GM19035 (cell line): ENCODE results near the gene IGF2R.

Experiments used
- ATAC-seq: cut with Tn5 transposase; IDR thresholded peaks from one replicate; pipeline ENCODE4 v1.9.1; 2021; ENCODE audit not compliant: unreplicated experiment

IGF2R gene

GRCh38 chr6:159974932-159975331, 6.0 kb downstream of the IGF2R start:
- ATAC-seq, result no peak

DNA sequence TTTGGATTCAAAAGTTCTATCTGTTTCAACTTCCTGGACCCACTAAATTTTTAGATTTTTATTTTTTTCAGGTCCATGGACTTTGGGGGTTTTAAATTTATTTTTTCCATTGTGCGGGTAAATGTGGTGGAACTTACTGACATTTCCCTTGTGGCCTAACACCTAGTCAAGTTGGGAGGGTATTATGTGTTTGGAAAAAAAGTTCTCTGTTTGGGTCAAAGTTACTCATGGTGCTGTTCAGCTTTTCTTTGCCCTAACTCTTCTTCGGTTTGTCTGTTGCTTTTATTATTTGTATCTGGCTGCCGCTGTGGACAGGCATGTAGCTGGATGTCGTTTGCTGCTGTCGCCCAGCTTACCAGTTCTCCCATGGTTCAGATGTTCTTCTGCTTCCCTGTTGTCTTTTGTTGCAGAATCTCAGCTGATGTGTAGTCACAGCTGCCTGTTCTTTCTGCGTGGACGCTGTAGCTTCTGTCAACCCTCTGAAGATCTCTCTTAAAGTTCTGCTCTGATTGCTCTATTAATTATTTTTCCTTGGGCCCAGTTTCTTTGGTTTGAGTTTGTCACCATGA, 7.9 kb downstream of the IGF2R start:
- ATAC-seq, result no peak

- no peak for ATAC-seq
Measured at GRCh38 chr6:159977255-159977903, 8.5 kb downstream of the IGF2R start.

DNA sequence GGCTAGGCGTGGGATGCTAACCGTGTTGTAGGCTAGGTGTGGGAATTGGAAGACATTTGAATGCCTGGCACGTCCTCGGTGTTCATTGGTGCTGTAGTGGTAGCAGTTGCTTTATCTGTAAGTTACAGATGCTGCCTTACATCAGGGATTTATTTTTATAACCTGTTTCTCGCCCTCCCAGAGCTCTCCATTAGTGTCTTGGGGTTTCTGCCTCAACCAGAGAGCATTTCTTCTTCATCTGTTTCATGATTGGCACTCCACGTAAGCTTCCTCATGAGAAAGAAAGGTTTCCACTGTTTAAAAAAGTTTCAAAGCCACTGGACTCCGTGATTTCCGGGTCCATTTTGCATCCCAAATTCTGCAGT, 9.0 kb downstream of the IGF2R start:
- ATAC-seq, result no peak

- ATAC-seq, result peak; percentile 28
Measured at GRCh38 chr6:159978291-159979135, 9.6 kb downstream of the IGF2R start.

- peak; percentile 59 for ATAC-seq
Measured at GRCh38 chr6:159979136-159979874, 10.4 kb downstream of the IGF2R start.

DNA sequence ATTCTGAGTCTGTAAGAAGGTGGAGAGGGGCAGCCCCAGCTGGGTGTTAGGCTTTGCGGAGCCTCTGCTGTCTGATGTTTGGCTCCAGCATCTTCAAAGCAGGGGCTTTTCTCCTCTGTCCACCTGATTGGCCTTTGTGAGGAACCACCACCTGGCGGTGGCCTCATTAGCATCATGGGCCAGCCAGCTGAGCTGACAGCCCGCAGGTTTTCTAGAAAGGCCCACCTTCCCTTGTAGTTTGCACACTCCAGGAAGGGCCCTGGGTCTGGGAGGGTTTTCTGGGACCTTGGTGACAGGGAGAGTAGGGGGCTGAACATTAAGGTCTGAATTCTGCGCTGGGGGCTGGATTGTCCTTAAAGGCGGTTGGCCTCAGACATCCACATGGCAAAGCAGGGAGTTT, 11.6 kb downstream of the IGF2R start:
- ATAC-seq, result no peak

DNA sequence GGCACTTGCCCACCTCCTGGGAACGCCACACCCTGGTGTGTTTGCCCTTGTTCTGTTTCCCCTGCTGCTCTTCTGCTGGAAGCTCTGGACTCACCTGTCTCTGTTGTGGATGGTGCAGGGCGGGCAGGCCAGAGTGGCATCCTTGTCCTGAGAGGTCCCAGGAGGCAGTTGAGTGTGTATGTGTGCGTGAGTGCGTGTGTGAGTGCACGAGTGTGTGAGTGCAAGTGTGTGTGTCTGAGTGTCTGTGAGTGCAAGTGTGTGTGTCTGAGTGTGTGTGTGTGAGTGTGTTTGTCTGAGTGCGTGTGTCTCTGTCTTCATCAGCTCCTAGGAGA, 12.2 kb downstream of the IGF2R start:
- ATAC-seq, result no peak

DNA sequence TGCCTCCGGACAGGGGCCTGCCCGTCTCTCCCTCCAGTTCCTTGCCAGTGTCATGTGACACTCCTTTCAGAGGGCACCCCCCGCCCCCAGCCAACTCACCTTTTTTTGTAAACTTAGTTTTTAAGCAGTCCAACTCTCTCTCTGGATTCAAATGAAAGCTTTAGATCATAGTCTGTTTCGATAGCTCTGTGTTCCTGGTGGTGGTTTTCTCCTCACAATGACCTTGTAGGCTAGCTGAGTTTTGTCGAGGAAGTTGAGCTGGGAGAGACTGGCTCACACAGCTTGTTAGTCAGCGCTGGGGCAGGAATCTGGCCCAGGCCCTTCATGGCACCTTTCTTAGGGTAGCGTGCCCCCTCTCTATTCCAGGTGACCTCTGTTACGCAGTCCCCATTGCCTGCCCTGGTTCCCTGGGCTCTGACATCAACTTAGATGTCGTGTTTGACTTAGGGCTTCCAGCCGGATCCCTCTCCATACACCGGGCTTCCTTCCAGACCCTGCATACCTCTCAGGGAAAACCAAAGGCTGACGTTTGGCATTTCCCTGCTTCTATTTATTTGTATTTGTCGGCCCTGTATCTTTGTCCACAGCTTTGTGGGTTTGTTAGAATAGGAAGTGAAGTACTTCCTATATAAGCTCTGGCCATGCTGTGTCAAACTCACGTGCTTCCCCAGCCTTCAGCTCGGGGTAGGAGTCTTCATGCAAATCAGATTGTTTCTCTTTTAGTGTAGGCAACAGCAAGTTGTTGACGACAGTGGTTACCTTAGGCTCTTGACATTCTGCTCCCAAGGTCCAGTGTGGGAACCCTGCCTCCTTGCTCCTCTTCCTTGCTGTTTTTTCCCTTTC, 12.7 kb downstream of the IGF2R start:
- ATAC-seq, result peak; percentile 82

GRCh38 chr6:159982731-159983506, 14.0 kb downstream of the IGF2R start:
- no peak for ATAC-seq

DNA sequence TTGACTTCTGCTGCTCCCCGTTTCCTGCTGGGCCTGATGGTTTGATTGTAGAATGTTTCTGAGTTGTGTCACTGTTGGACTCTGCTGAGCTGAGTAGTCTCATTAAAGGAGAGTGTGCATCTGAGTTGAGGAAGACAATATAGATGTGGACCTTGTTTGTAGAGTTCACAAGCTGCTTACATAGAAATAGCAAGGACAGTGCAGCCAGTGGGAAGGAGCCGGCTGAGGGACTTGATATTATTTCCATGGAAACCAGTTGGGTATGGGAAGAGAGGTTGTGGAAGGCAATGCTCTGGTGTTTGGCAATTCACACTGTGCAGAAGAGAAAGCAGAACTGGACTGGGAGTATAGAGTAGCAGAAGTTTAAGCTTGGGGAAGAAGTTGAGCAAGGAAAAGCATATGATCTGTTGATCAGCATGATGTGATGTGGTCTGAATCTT, 14.8 kb downstream of the IGF2R start:
- ATAC-seq, result no peak

DNA sequence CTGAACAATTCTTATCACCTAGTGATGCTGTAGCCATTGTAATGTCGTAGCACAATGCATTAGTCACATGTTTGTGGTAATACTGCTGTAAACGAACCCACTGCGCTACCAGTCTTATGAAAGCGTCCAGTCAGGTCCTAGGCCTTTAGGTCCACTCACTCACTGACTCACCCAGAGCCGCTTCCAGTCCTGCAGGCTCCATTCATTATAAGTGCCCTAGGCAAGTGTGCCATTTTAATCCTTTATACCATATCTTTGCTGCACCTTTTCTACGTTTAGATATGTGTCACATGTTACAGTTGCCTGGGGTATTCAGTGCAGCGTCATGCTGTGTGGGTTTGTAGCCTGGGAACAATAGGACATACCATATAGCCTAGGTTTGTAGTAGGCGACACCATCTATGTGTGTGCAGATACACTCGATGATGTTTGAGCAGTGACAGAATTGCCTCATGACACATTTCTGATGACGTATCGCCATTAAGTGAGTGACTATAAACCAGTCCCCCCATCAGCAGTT, 15.4 kb downstream of the IGF2R start:
- ATAC-seq, result no peak

DNA sequence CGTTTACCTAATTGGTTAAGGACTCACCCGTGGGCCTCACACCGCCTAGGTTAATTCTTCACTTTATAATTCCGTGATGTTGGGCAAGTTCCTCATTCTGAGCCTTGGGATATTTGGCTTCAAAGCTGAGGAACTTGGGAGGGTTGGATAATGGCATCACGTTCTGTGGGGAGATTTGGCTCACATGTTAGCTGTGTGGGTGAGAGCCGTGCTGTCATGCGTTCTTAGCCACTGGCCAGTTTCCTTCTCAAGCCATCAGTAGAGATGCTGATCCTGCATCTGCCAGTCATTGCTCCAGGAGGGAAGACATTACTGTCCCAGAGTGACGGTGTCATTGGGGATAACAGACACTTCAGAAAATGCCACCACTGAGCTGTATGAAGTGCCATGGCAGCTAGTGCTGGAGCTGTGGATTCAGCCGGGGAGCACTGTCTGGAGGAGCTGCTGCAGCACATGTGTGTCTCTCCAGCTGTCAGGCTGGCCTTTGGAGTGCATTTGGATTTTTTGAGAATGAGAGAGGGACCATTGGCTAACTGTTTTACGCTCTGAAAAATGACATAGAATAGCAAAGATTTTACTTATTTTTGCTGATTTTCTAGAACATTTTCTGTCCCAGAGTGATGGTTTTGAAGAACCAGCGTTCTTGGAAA, 16.5 kb downstream of the IGF2R start:
- no peak for ATAC-seq

- ATAC-seq, result no peak
Measured at GRCh38 chr6:159988983-159989454, 20.1 kb downstream of the IGF2R start.

GRCh38 chr6:159989492-159990480, 20.9 kb downstream of the IGF2R start:
- no peak for ATAC-seq

- no peak for ATAC-seq
Measured at GRCh38 chr6:159992366-159992765, 23.5 kb downstream of the IGF2R start.

- ATAC-seq, result no peak
Measured at GRCh38 chr6:159995405-159995804, 26.5 kb downstream of the IGF2R start.

DNA sequence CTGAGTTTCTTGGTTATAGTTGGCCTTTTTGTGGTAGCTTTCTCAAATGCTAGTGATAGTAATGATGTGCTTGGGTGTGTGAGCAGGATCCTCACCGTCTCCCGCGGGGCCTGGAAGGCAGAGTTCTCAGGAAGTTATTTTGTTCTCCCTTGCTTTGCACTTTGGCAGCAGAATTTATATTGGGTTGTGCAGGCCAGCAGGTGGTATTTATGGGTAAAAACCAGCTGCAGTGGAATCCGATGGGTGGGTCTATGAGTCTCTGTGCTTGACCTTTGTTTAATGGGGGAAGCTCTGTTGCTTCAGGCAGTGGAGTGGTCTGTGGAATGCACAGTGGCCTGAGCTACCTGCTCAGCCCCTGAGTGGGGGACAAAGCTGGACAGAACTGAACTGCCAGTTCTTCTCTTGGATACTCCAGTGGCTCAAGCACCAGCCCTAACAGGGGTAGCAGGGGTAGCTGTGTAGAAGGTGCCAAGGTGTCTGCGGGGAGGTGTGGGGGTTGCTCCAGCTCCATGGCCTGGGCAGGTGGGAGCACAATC, 27.3 kb downstream of the IGF2R start:
- ATAC-seq, result no peak
